K562 (cell line): Measurements from ENCODE around the gene ZNF358. TPM values are rescaled to one million over a fixed set of nuclear protein-coding genes. Genes with fewer than 3 reads are reported as not detected.

Experiments
- ARID3B ChIP-seq: fragments of 250-450 bp; sonication (Bioruptor Pico); IDR thresholded peaks from 2 replicates; pipeline ENCODE4 v1.4.0; 2020; ENCODE audit warnings: borderline replicate concordance
- GTF2B ChIP-seq: IDR thresholded peaks from 2 replicates; pipeline ENCODE4 v1.6.1; 2011; ENCODE audit not compliant: insufficient read length; ENCODE audit errors: extremely low read depth
- HIVEP1 ChIP-seq: fragments of 250-450 bp; sonication (Bioruptor Pico); IDR thresholded peaks from 2 replicates; pipeline ENCODE4 v1.4.0; 2020; ENCODE audit warnings: mild to moderate bottlenecking
- NR2C2 ChIP-seq, 2 experiments: fragments of 200-800 bp in 1 of 2; sonication (Bioruptor generic) in 1 of 2; sonication (generic) in 1 of 2; formaldehyde crosslinking in 1 of 2; IDR thresholded peaks; 2 replicates each; pipeline versions ENCODE4 v1.6.1 to v1.8.0; 2016 to 2022; ENCODE audit warnings: mild to moderate bottlenecking in 1 of 2, missing compliant biosample characterization in 1 of 2, missing genetic modification characterization in 1 of 2, missing genetic modification reagents in 1 of 2
- TAF15 ChIP-seq: fragments of 200-400 bp; formaldehyde crosslinking; IDR thresholded peaks from 2 replicates; pipeline ENCODE4 v1.6.1; 2017; ENCODE audit warnings: mild to moderate bottlenecking, low read depth, low read length, moderate library complexity
- VEZF1 ChIP-seq: fragments of 200-800 bp; sonication (Bioruptor generic); IDR thresholded peaks from 2 replicates; pipeline ENCODE4 v1.6.1; 2017; ENCODE audit warnings: missing genetic modification characterization, missing compliant biosample characterization
- polyA plus RNA-seq, 8 experiments: library from polyadenylated mRNA; depleted of rRNA in 4 of 8; stranded (reverse) in 5 of 8; unstranded in 3 of 8; fragments of >200 nt; fragmentation: Nextera tagmentation in 2 of 8; fragmentation: Illumina TruSeq in 1 of 8; extraction: Ambion mirVana in 2 of 8; extraction: Trizol in 1 of 8; gene quantifications; 2 replicates each; pipeline versions ENCODE4 v1.2.1 to v1.2.3, GENCODE V29; 2011 to 2014; ENCODE audit warnings: inconsistent platforms in 1 of 8, missing spikeins in 1 of 8
- total RNA-seq, 7 experiments: library from RNA; depleted of rRNA in 6 of 7; stranded (reverse); fragments of >200 nt in 6 of 7; fragmentation: Illumina TruSeq in 2 of 7; extraction: Trizol in 2 of 7; gene quantifications; 2 replicates each; pipeline versions ENCODE4 v1.2.1 to v1.2.3, GENCODE V29; 2011 to 2021; ENCODE audit warnings: low replicate concordance in 1 of 7
- TF ChIP-seq, protein P1 (sequence below): fragments of 450-650 bp; IDR thresholded peaks from 2 replicates; pipeline ENCODE4 v1.6.1; 2016; ENCODE audit warnings: mild to moderate bottlenecking, moderate library complexity

The ZNF358 gene
- total and polyA plus RNA-seq, 9 of the 15 experiments (the other 6 are each of a cell fraction or from before 2014, with no cell fraction given), result 0.04 to 17.2 (median 4.9) TPM

GRCh38 chr19:7522072-7522922 is 6.4 kb downstream of the ZNF358 start, which contains the start of gene MCOLN1 (continued):
- TF ChIP-seq VEZF1 (peak; percentile 63), TAF15 (0 out of 2 replicates have a peak, but pooled peaks have one; percentile 62), HIVEP1 (CRISPR knock-in tag) (no peak), ARID3B (peak; percentile 49; the same call in 1 of the 2 replicates), GTF2B (no peak), NR2C2 (CRISPR knock-in tag; IDR thresholded peaks at IDR 0.05) (peak; percentile 57; the same call in 1 of the 2 replicates), NR2C2 (tag; IDR thresholded peaks at IDR 0.05) (peak; percentile 75)
- TF ChIP-seq, protein P1, sequence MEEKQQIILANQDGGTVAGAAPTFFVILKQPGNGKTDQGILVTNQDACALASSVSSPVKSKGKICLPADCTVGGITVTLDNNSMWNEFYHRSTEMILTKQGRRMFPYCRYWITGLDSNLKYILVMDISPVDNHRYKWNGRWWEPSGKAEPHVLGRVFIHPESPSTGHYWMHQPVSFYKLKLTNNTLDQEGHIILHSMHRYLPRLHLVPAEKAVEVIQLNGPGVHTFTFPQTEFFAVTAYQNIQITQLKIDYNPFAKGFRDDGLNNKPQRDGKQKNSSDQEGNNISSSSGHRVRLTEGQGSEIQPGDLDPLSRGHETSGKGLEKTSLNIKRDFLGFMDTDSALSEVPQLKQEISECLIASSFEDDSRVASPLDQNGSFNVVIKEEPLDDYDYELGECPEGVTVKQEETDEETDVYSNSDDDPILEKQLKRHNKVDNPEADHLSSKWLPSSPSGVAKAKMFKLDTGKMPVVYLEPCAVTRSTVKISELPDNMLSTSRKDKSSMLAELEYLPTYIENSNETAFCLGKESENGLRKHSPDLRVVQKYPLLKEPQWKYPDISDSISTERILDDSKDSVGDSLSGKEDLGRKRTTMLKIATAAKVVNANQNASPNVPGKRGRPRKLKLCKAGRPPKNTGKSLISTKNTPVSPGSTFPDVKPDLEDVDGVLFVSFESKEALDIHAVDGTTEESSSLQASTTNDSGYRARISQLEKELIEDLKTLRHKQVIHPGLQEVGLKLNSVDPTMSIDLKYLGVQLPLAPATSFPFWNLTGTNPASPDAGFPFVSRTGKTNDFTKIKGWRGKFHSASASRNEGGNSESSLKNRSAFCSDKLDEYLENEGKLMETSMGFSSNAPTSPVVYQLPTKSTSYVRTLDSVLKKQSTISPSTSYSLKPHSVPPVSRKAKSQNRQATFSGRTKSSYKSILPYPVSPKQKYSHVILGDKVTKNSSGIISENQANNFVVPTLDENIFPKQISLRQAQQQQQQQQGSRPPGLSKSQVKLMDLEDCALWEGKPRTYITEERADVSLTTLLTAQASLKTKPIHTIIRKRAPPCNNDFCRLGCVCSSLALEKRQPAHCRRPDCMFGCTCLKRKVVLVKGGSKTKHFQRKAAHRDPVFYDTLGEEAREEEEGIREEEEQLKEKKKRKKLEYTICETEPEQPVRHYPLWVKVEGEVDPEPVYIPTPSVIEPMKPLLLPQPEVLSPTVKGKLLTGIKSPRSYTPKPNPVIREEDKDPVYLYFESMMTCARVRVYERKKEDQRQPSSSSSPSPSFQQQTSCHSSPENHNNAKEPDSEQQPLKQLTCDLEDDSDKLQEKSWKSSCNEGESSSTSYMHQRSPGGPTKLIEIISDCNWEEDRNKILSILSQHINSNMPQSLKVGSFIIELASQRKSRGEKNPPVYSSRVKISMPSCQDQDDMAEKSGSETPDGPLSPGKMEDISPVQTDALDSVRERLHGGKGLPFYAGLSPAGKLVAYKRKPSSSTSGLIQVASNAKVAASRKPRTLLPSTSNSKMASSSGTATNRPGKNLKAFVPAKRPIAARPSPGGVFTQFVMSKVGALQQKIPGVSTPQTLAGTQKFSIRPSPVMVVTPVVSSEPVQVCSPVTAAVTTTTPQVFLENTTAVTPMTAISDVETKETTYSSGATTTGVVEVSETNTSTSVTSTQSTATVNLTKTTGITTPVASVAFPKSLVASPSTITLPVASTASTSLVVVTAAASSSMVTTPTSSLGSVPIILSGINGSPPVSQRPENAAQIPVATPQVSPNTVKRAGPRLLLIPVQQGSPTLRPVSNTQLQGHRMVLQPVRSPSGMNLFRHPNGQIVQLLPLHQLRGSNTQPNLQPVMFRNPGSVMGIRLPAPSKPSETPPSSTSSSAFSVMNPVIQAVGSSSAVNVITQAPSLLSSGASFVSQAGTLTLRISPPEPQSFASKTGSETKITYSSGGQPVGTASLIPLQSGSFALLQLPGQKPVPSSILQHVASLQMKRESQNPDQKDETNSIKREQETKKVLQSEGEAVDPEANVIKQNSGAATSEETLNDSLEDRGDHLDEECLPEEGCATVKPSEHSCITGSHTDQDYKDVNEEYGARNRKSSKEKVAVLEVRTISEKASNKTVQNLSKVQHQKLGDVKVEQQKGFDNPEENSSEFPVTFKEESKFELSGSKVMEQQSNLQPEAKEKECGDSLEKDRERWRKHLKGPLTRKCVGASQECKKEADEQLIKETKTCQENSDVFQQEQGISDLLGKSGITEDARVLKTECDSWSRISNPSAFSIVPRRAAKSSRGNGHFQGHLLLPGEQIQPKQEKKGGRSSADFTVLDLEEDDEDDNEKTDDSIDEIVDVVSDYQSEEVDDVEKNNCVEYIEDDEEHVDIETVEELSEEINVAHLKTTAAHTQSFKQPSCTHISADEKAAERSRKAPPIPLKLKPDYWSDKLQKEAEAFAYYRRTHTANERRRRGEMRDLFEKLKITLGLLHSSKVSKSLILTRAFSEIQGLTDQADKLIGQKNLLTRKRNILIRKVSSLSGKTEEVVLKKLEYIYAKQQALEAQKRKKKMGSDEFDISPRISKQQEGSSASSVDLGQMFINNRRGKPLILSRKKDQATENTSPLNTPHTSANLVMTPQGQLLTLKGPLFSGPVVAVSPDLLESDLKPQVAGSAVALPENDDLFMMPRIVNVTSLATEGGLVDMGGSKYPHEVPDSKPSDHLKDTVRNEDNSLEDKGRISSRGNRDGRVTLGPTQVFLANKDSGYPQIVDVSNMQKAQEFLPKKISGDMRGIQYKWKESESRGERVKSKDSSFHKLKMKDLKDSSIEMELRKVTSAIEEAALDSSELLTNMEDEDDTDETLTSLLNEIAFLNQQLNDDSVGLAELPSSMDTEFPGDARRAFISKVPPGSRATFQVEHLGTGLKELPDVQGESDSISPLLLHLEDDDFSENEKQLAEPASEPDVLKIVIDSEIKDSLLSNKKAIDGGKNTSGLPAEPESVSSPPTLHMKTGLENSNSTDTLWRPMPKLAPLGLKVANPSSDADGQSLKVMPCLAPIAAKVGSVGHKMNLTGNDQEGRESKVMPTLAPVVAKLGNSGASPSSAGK, result peak; percentile 71
